Panc1 (cell line): ENCODE measurements around the gene NACA2.

Source experiments
- CTCF ChIP-seq: fragments of 450-650 bp; IDR thresholded peaks from 2 replicates; pipeline ENCODE4 v1.5.1; 2017; ENCODE audit warnings: mild to moderate bottlenecking
- POLR2AphosphoS5 ChIP-seq: IDR thresholded peaks from 2 replicates; pipeline ENCODE4 v1.6.1; 2012; ENCODE audit warnings: mild to moderate bottlenecking, low read depth, low read length, moderate library complexity
- SIN3A ChIP-seq: IDR thresholded peaks from 2 replicates; pipeline ENCODE4 v1.6.1; 2012; ENCODE audit warnings: low read depth, mild to moderate bottlenecking, low read length, moderate library complexity, borderline replicate concordance; ENCODE audit not compliant: insufficient read depth
- TCF7L2 ChIP-seq: IDR thresholded peaks from 2 replicates; pipeline ENCODE4 v1.6.1; 2011; ENCODE audit warnings: mild to moderate bottlenecking, low read depth, low read length, inconsistent platforms
- TF ChIP-seq, protein P1 (sequence below), 2 experiments: IDR thresholded peaks; 2 replicates each; pipeline ENCODE4 v1.6.1; 2011 to 2012; ENCODE audit warnings: low read depth in 2 of 2, control low read depth in 1 of 2, low read length in 1 of 2, mild to moderate bottlenecking in 1 of 2, moderate library complexity in 1 of 2; ENCODE audit not compliant: insufficient read depth in 1 of 2

DNA sequence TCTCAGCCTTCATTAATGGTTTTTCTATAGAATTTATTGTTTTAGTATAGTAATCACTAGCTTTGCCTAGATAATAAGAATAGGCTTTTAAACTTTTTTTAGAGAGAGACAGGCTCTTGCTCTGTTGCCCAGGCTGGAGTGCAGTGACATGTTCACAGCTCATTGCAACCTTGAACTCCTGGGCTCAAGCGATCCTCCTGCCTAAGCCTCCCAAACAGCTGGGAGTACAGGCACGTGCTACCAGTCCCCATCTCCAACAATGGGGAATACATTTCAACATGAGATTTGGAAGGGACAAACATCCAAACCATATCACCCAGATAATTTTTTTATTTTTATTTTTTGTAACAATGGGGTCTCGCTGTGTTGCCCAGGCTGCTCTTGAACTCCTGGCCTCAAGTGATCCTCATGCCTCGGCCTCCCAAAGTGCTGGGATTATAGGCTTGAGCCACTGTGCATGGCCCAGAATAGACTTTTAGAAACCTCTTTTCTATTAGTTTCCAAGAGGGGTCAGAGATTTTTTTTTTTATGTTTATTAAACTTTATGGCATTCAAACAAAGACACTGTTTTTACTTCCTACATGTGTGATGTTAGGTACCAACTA lies 7.3 kb downstream of the NACA2 start:
- TF ChIP-seq POLR2AphosphoS5 (no peak), CTCF (no peak), TCF7L2 (no peak), SIN3A (no peak)
- TF ChIP-seq, protein P1, sequence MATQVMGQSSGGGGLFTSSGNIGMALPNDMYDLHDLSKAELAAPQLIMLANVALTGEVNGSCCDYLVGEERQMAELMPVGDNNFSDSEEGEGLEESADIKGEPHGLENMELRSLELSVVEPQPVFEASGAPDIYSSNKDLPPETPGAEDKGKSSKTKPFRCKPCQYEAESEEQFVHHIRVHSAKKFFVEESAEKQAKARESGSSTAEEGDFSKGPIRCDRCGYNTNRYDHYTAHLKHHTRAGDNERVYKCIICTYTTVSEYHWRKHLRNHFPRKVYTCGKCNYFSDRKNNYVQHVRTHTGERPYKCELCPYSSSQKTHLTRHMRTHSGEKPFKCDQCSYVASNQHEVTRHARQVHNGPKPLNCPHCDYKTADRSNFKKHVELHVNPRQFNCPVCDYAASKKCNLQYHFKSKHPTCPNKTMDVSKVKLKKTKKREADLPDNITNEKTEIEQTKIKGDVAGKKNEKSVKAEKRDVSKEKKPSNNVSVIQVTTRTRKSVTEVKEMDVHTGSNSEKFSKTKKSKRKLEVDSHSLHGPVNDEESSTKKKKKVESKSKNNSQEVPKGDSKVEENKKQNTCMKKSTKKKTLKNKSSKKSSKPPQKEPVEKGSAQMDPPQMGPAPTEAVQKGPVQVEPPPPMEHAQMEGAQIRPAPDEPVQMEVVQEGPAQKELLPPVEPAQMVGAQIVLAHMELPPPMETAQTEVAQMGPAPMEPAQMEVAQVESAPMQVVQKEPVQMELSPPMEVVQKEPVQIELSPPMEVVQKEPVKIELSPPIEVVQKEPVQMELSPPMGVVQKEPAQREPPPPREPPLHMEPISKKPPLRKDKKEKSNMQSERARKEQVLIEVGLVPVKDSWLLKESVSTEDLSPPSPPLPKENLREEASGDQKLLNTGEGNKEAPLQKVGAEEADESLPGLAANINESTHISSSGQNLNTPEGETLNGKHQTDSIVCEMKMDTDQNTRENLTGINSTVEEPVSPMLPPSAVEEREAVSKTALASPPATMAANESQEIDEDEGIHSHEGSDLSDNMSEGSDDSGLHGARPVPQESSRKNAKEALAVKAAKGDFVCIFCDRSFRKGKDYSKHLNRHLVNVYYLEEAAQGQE (IDR thresholded peaks at IDR 0.05; ENCODE audit: insufficient read depth in 1 of 2, low read depth in 2 of 2, low read length in 1 of 2) = no peak
